Activated naive CD4-positive, alpha-beta T cell treated with anti-CD3 and anti-CD28 coated beads, Interleukin-2, amount 50 U/mL, for 24 hours (primary cell): ENCODE data around the gene NIN.

Experiments
- H3K27ac Mint-ChIP-seq: one replicate; pipeline ENCODE4 v1.8.0; 2021; ENCODE audit warnings: mild to moderate bottlenecking, mixed read lengths
- H3K27me3 Mint-ChIP-seq: one replicate; pipeline ENCODE4 v1.8.0; 2021; ENCODE audit warnings: mixed read lengths
- H3K36me3 Mint-ChIP-seq: one replicate; pipeline ENCODE4 v1.8.0; 2021; ENCODE audit warnings: mixed read lengths
- H3K4me1 Mint-ChIP-seq: one replicate; pipeline ENCODE4 v1.8.0; 2021; ENCODE audit warnings: mixed read lengths
- H3K4me3 Mint-ChIP-seq: one replicate; pipeline ENCODE4 v1.8.0; 2021; ENCODE audit warnings: mild to moderate bottlenecking, mixed read lengths
- H3K9me3 Mint-ChIP-seq: one replicate; pipeline ENCODE4 v1.8.0; 2021; ENCODE audit warnings: mixed read lengths

The NIN gene

GRCh38 chr14:50770586-50770985 is 60.4 kb downstream of the NIN start:
- H3K9me3 Mint-ChIP-seq, result no peaks in the 10 kb centered on the region
- peaks cover 25% of the 10 kb centered on the region for H3K36me3 Mint-ChIP-seq
- no peak overlapping the region for H3K27ac Mint-ChIP-seq
- peaks cover 25% of the 10 kb centered on the region for H3K4me1 Mint-ChIP-seq
- no peak overlapping the region for H3K4me3 Mint-ChIP-seq
- H3K27me3 Mint-ChIP-seq, result no peaks in the 10 kb centered on the region

- Mint-ChIP-seq H3K36me3 (peaks cover 25% of the 10 kb centered on the region), H3K27me3 (no peaks in the 10 kb centered on the region), H3K4me1 (peaks cover 22% of the 10 kb centered on the region), H3K4me3 (no peak overlapping the region), H3K27ac (no peak overlapping the region), H3K9me3 (no peaks in the 10 kb centered on the region)
These were observed 61.0 kb downstream of the NIN start for GRCh38 chr14:50769863-50770500.

GRCh38 chr14:50768680-50769079 is 62.3 kb downstream of the NIN start:
- Mint-ChIP-seq H3K4me1 (peaks cover 10% of the 10 kb centered on the region), H3K4me3 (no peak overlapping the region), H3K27ac (peak overlapping the region; percentile 13), H3K9me3 (no peaks in the 10 kb centered on the region), H3K27me3 (no peaks in the 10 kb centered on the region), H3K36me3 (peaks cover 29% of the 10 kb centered on the region)

- peak overlapping the region; percentile 32 for H3K27ac Mint-ChIP-seq
- H3K4me3 Mint-ChIP-seq, result no peak overlapping the region
- peaks cover 22% of the 10 kb centered on the region for H3K4me1 Mint-ChIP-seq
- no peaks in the 10 kb centered on the region for H3K27me3 Mint-ChIP-seq
- peaks cover 28% of the 10 kb centered on the region for H3K36me3 Mint-ChIP-seq
- H3K9me3 Mint-ChIP-seq, result no peaks in the 10 kb centered on the region
These were observed 64.5 kb downstream of the NIN start for GRCh38 chr14:50766338-50766886.

GRCh38 chr14:50763382-50764007 is 67.5 kb downstream of the NIN start:
- Mint-ChIP-seq H3K9me3 (no peaks in the 10 kb centered on the region), H3K27ac (no peak overlapping the region), H3K27me3 (no peaks in the 10 kb centered on the region), H3K4me1 (peaks cover 27% of the 10 kb centered on the region), H3K36me3 (peaks cover 35% of the 10 kb centered on the region), H3K4me3 (no peak overlapping the region)

- Mint-ChIP-seq H3K27ac (peak overlapping the region; percentile 81), H3K9me3 (no peaks in the 10 kb centered on the region), H3K4me3 (peak overlapping the region; percentile 39), H3K27me3 (no peaks in the 10 kb centered on the region), H3K4me1 (peaks cover 22% of the 10 kb centered on the region), H3K36me3 (peaks cover 33% of the 10 kb centered on the region)
These were observed 68.0 kb downstream of the NIN start for GRCh38 chr14:50762931-50763300.

- Mint-ChIP-seq H3K4me1 (peaks cover 21% of the 10 kb centered on the region), H3K27me3 (no peaks in the 10 kb centered on the region), H3K4me3 (peak overlapping the region; percentile 42), H3K27ac (peak overlapping the region; percentile 81), H3K36me3 (peaks cover 33% of the 10 kb centered on the region), H3K9me3 (no peaks in the 10 kb centered on the region)
These were observed 68.7 kb downstream of the NIN start for GRCh38 chr14:50762001-50762930.

GRCh38 chr14:50759800-50760543 is 71.0 kb downstream of the NIN start:
- peaks cover 25% of the 10 kb centered on the region for H3K4me1 Mint-ChIP-seq
- no peaks in the 10 kb centered on the region for H3K27me3 Mint-ChIP-seq
- H3K27ac Mint-ChIP-seq, result no peak overlapping the region
- no peaks in the 10 kb centered on the region for H3K9me3 Mint-ChIP-seq
- peaks cover 29% of the 10 kb centered on the region for H3K36me3 Mint-ChIP-seq
- no peak overlapping the region for H3K4me3 Mint-ChIP-seq

GRCh38 chr14:50758945-50759344 is 72.0 kb downstream of the NIN start:
- Mint-ChIP-seq H3K27me3 (no peaks in the 10 kb centered on the region), H3K9me3 (no peaks in the 10 kb centered on the region), H3K36me3 (peaks cover 26% of the 10 kb centered on the region), H3K27ac (peak overlapping the region; percentile 14), H3K4me3 (no peak overlapping the region), H3K4me1 (peaks cover 25% of the 10 kb centered on the region)

GRCh38 chr14:50758305-50758704 is 72.7 kb downstream of the NIN start:
- Mint-ChIP-seq H3K27me3 (no peaks in the 10 kb centered on the region), H3K9me3 (no peaks in the 10 kb centered on the region), H3K27ac (no peak overlapping the region), H3K4me3 (no peak overlapping the region), H3K4me1 (peaks cover 25% of the 10 kb centered on the region), H3K36me3 (peaks cover 28% of the 10 kb centered on the region)

GRCh38 chr14:50757702-50758101 is 73.3 kb downstream of the NIN start:
- no peak overlapping the region for H3K27ac Mint-ChIP-seq
- no peak overlapping the region for H3K4me3 Mint-ChIP-seq
- no peaks in the 10 kb centered on the region for H3K9me3 Mint-ChIP-seq
- H3K4me1 Mint-ChIP-seq, result peaks cover 23% of the 10 kb centered on the region
- H3K27me3 Mint-ChIP-seq, result no peaks in the 10 kb centered on the region
- peaks cover 25% of the 10 kb centered on the region for H3K36me3 Mint-ChIP-seq

- Mint-ChIP-seq H3K4me1 (peaks cover 9% of the 10 kb centered on the region), H3K4me3 (no peak overlapping the region), H3K36me3 (peaks cover 26% of the 10 kb centered on the region), H3K27me3 (no peaks in the 10 kb centered on the region), H3K9me3 (no peaks in the 10 kb centered on the region), H3K27ac (no peak overlapping the region)
These were observed 74.7 kb downstream of the NIN start for GRCh38 chr14:50756300-50756699.

- Mint-ChIP-seq H3K36me3 (peaks cover 33% of the 10 kb centered on the region), H3K27ac (peak overlapping the region; percentile 32), H3K4me1 (peaks cover 17% of the 10 kb centered on the region)
These were observed 80.6 kb downstream of the NIN start for GRCh38 chr14:50750323-50750722.

GRCh38 chr14:50745401-50746058 is 85.4 kb downstream of the NIN start:
- peaks cover 27% of the 10 kb centered on the region for H3K4me1 Mint-ChIP-seq
- peaks cover 24% of the 10 kb centered on the region for H3K36me3 Mint-ChIP-seq
- no peak overlapping the region for H3K4me3 Mint-ChIP-seq
- H3K27me3 Mint-ChIP-seq, result no peaks in the 10 kb centered on the region
- no peaks in the 10 kb centered on the region for H3K9me3 Mint-ChIP-seq
- peak overlapping the region; percentile 31 for H3K27ac Mint-ChIP-seq

More at GRCh38 chr14:50750323-50750722, 80.6 kb downstream of the NIN start:
- H3K27me3 Mint-ChIP-seq, result no peaks in the 10 kb centered on the region
- H3K9me3 Mint-ChIP-seq, result no peaks in the 10 kb centered on the region
- no peak overlapping the region for H3K4me3 Mint-ChIP-seq

GRCh38 chr14:50744231-50744630 is 86.7 kb downstream of the NIN start:
- peaks cover 26% of the 10 kb centered on the region for H3K4me1 Mint-ChIP-seq
- no peaks in the 10 kb centered on the region for H3K27me3 Mint-ChIP-seq
- H3K4me3 Mint-ChIP-seq, result no peak overlapping the region
- H3K36me3 Mint-ChIP-seq, result peaks cover 17% of the 10 kb centered on the region
- H3K27ac Mint-ChIP-seq, result peak overlapping the region; percentile 24
- no peaks in the 10 kb centered on the region for H3K9me3 Mint-ChIP-seq
